Frontal cortex (tissue), 4 donors: ENCODE measurements around the gene TMEM229A. TPM values are rescaled to one million over a fixed set of nuclear protein-coding genes. Genes with fewer than 3 reads are reported as not detected.
"Not testable (repeated sequence)": the region's sequence is repeated elsewhere in the genome, so short reads cannot be mapped to it uniquely, and the experiment has no call there.

Experiments
- DNase-seq, 2 donors: peaks; one replicate each; pipeline ENCODE4 v3.0.0; 2012; ENCODE audit warnings: low spot score in 2 of 2
- FAIRE-seq: peaks from 2 replicates; lab custom pipeline; 2012; peaks lifted over from hg19 to GRCh38; lab: Jason Lieb, UNC
- total RNA-seq: library from RNA; depleted of rRNA; stranded (reverse); fragments of >200 nt; gene quantifications from one replicate; pipeline ENCODE4 v1.2.3, GENCODE V29; 2014
- donor health status: control.
- donor health status: control.
- donor health status: control.

The TMEM229A gene
- total RNA-seq = 1.2 TPM

GRCh38 chr7:124032369-124033094 lies at the start of gene TMEM229A:
TMEM229A (minus strand) TSS chr7:124033067; CDS start chr7:124033003, 64 bp downstream.
- FAIRE-seq = no peak
- peak in 1 of 2 donors; percentile 37 for DNase-seq

GRCh38 chr7:124082234-124082633 lies 49.4 kb upstream of the TMEM229A start:
- not testable (repeated sequence) for DNase-seq, FAIRE-seq

- DNase-seq = no peak
- no peak for FAIRE-seq
These were observed 44.7 kb upstream of the TMEM229A start for GRCh38 chr7:124077546-124077945.

GRCh38 chr7:124076841-124077240 lies 44.0 kb upstream of the TMEM229A start:
- DNase-seq (no peak), FAIRE-seq (no peak)

GRCh38 chr7:124074007-124074406 lies 41.1 kb upstream of the TMEM229A start:
- FAIRE-seq (no peak), DNase-seq (no peak)

GRCh38 chr7:124073310-124073645 lies 40.4 kb upstream of the TMEM229A start:
- FAIRE-seq (no peak), DNase-seq (no peak)

GRCh38 chr7:124072603-124073309 lies 39.9 kb upstream of the TMEM229A start:
- FAIRE-seq (no peak), DNase-seq (no peak)

GRCh38 chr7:124071843-124072242 lies 39.0 kb upstream of the TMEM229A start:
- FAIRE-seq (no peak), DNase-seq (no peak)

GRCh38 chr7:124062171-124062570 lies 29.3 kb upstream of the TMEM229A start:
- FAIRE-seq (no peak), DNase-seq (no peak)

- DNase-seq = no peak
- no peak for FAIRE-seq
These were observed 27.7 kb upstream of the TMEM229A start for GRCh38 chr7:124060528-124060927.

GRCh38 chr7:124059375-124059774 lies 26.5 kb upstream of the TMEM229A start:
- FAIRE-seq (no peak), DNase-seq (no peak)

GRCh38 chr7:124058515-124058914 lies 25.6 kb upstream of the TMEM229A start:
- no peak for DNase-seq
- FAIRE-seq = peak; percentile 51

GRCh38 chr7:124057872-124058271 lies 25.0 kb upstream of the TMEM229A start:
- no peak for FAIRE-seq
- no peak for DNase-seq

GRCh38 chr7:124056234-124056633 lies 23.4 kb upstream of the TMEM229A start:
- DNase-seq = no peak
- FAIRE-seq = no peak

GRCh38 chr7:124051681-124052377 lies 19.0 kb upstream of the TMEM229A start:
- peak; percentile 3 for FAIRE-seq
- DNase-seq = no peak

GRCh38 chr7:124042826-124043225 lies 10.0 kb upstream of the TMEM229A start:
- FAIRE-seq = no peak
- no peak for DNase-seq

- no peak for DNase-seq
- no peak for FAIRE-seq
These were observed 8.6 kb upstream of the TMEM229A start for GRCh38 chr7:124041439-124041838.

- not testable (repeated sequence) for DNase-seq, FAIRE-seq
These were observed 5.0 kb upstream of the TMEM229A start for GRCh38 chr7:124037902-124038301.

- FAIRE-seq = peak; percentile 44
- DNase-seq = no peak
These were observed 2.8 kb upstream of the TMEM229A start for GRCh38 chr7:124035706-124036105.

GRCh38 chr7:124034754-124035100 lies 1.9 kb upstream of the TMEM229A start:
- DNase-seq (no peak), FAIRE-seq (no peak)
